Vagina (tissue), 2 donors: ENCODE results near the gene APBB2.

Experiments used
- POLR2A ChIP-seq, 2 donors: fragments of 450-650 bp; IDR thresholded peaks; one replicate each; pipeline ENCODE4 v1.6.1; 2017; ENCODE audit warnings: antibody characterized with exemption in 2 of 2, mild to moderate bottlenecking in 2 of 2, moderate library complexity in 2 of 2
- POLR2AphosphoS5 ChIP-seq, 2 donors: sonication (generic); formaldehyde crosslinking; IDR thresholded peaks; one replicate each; pipeline ENCODE4 v1.9.0; 2017; ENCODE audit warnings: antibody characterized with exemption in 2 of 2, mild to moderate bottlenecking in 2 of 2, low read depth in 1 of 2; ENCODE audit not compliant: insufficient read depth in 1 of 2
- TF ChIP-seq, protein P1 (sequence below), 3 experiments: fragments of 450-650 bp in 2 of 3; fragments of 200-600 bp in 1 of 3; sonication (generic) in 1 of 3; IDR thresholded peaks; one replicate each; pipeline ENCODE4 v1.5.1; 2017 to 2019; ENCODE audit warnings: antibody characterized with exemption in 3 of 3, mild to moderate bottlenecking in 2 of 3, moderate library complexity in 2 of 3

DNA sequence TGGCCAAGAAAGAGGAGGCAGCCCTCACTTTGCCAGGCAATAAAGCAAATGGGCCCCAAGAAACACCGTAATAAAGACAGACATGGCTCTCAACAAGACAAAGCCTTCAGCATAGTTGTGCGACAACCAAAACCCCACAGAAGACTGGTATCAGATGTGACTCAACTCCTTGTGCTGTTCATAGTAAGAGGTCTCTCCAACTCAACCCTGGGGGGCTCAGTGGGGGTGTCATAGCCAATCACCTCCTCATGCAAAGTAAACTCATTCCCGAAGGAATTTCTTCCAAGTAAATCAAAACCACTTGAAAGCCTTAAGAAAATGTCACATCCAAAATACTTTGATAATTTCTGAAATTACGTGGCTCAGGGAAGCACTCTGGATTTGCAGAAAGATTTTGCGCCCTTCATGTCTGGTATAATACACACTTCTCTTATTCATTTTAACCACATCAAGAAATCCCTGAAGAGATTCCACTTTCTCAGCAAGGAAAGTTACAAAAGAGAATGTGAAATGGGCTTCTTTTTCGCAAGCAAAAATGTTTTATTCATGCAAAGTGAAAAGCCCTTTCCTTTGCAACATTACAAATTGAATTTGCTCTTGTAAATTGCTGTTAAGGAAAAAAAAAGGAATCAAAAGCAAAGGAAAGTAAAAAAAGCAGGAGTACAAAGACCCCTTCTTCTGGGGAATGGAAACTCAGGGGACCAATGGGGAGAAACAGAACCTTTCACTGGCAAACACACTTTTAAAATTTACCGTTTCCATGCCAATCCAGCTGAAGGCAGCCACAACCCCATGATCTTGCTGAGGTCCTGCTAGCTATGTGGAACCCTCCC is 327.2 kb downstream of the APBB2 start:
- TF ChIP-seq POLR2AphosphoS5 (IDR thresholded peaks at IDR 0.05; ENCODE audit: insufficient read depth in 1 of 2, low read depth in 1 of 2) (no peak), POLR2A (IDR thresholded peaks at IDR 0.05) (no peak)
- TF ChIP-seq, protein P1, sequence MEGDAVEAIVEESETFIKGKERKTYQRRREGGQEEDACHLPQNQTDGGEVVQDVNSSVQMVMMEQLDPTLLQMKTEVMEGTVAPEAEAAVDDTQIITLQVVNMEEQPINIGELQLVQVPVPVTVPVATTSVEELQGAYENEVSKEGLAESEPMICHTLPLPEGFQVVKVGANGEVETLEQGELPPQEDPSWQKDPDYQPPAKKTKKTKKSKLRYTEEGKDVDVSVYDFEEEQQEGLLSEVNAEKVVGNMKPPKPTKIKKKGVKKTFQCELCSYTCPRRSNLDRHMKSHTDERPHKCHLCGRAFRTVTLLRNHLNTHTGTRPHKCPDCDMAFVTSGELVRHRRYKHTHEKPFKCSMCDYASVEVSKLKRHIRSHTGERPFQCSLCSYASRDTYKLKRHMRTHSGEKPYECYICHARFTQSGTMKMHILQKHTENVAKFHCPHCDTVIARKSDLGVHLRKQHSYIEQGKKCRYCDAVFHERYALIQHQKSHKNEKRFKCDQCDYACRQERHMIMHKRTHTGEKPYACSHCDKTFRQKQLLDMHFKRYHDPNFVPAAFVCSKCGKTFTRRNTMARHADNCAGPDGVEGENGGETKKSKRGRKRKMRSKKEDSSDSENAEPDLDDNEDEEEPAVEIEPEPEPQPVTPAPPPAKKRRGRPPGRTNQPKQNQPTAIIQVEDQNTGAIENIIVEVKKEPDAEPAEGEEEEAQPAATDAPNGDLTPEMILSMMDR (IDR thresholded peaks at IDR 0.05) = no peak
